Frontal cortex (tissue), 4 donors: Measurements from ENCODE around the gene PDE4B. TPM values are rescaled to one million over a fixed set of nuclear protein-coding genes. Genes with fewer than 3 reads are reported as not detected.

Experiments used
- DNase-seq, 2 donors: peaks; one replicate each; pipeline ENCODE4 v3.0.0; 2012; ENCODE audit warnings: low spot score in 2 of 2
- FAIRE-seq: peaks from 2 replicates; lab custom pipeline; 2012; peaks lifted over from hg19 to GRCh38; lab: Jason Lieb, UNC
- total RNA-seq: library from RNA; depleted of rRNA; stranded (reverse); fragments of >200 nt; gene quantifications from one replicate; pipeline ENCODE4 v1.2.3, GENCODE V29; 2014
- donor health status: control.
- donor health status: control.
- donor health status: control.

Gene PDE4B
- total RNA-seq, 1 donor from 2014 or later = 91.7 TPM

DNA sequence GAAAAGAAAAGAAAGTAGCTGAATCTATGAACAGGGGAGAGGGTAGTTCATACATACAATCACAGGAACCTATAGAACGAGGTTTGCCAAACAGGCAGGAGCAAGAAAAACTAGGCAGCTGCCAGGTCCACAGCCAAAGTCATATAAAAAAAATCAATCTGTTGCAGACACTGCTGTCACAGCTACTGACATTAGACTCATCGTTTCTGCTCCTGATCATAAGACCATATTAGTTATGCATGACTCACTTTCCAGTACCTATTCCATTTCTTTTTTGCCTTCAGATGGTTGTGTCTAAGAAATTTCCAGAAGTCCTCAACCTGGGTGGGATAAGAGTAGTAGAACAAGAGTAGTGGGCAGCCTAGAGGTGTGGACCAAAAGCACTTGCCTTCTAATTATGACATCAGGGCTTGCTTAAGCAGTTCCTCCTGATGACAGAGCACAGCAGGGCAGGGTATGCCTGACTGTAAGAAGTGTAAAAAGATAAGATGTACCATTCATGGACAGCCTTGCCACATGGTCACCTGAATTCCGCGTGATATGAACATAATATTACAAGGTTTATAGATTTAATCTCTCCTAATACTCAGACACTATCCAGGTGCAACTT is 418.0 kb downstream of the PDE4B start:
- no peak for DNase-seq
- no peak for FAIRE-seq

DNA sequence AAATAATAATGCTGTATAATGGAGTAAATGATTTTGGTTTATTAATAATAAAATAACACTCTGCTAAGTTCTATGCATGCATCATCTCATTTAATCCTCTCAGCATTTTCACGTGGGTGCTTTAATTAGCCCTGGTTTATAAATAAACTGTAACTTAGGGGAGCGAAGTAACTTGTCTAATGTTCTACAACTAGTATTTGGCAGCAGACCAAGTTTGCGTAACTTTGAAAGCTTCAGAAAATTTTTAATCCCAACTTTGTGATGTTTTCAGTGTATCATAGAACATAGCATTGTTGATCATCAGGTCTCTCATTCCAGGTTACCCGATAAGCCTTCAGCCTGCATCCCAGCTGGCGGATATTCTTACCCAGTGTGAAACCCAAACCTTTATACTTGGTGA is 418.8 kb downstream of the PDE4B start:
- DNase-seq (no peak), FAIRE-seq (no peak)

DNA sequence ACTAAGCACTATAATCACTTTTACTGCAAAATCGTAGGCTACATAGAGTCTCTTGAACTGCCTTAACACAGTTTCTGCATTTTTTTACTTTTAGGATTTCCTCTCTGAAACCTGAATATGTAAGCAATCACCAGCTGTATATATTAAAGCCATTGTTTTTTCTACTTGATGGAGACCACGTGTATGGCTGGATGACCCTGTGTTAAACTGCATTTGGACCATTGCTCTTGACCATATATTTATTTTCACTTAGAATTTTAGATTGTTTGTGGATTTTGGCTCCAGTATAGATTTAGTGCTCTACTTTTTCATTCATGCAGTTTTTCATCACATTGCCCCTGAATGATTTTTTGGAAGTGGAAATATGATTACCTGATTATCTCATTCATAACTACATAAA is 420.8 kb downstream of the PDE4B start:
- DNase-seq (no peak), FAIRE-seq (no peak)

DNA sequence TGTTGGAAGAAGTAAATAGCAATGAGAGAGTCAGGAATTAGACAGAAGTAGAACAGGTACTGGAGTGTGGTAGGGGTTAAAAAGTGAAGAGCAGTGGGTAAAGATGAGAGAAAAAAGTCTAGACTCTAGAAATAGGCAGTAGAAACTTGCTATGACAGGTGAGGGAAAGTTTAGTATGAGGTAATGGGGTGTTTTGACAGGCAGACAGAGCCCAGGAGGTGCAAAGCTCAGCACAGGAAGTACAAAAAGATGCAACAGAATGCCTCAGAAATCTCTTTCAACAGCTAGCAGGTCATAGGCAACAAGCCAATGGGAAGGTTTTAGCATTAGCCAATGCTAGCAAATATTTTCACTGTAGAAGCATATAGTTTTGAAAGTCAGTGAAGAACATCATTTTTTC is 422.2 kb downstream of the PDE4B start:
- FAIRE-seq (no peak), DNase-seq (no peak)

DNA sequence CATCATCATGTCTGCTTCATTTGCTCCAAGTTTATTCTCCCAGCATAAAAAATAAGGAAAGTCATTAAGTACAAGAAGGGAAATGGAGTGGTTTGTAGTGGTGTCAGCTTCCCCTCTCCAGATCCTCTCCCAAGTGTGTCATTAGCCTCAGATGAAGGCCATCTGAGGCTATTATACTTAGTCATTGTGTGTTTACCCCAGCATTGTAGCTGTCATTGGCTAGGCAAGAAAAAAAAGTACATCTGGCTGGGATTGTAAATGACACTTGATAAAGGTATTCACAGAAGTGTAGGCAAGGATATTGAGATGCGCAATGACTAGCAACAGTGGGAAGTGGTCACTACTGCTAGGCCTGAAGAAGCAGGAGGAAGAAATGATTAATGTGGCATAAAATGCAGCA is 424.3 kb downstream of the PDE4B start:
- DNase-seq (no peak), FAIRE-seq (no peak)

GRCh38 chr1:66217561-66217960 is 424.9 kb downstream of the PDE4B start:
- no peak for DNase-seq
- FAIRE-seq = no peak

GRCh38 chr1:66220477-66220876 is 427.8 kb downstream of the PDE4B start:
- DNase-seq = no peak

DNA sequence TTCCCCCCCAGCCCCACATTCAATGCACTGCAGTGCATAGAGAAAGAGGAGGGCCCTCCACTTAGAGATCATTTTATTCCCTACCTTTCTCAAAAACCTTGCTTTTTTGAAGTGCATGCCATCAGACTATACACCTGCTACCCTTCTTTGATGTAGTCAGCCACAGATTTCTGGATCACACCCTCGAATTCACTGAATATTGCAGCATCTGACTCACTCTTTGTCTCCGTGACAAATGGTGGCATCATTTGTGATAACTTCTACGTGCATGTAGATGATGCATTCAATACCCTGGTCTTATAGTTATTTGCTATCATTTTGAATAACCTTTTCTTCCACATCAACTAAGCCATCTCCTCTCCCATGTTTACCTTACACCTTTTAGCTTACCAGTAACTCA is 431.0 kb downstream of the PDE4B start:
- FAIRE-seq = no peak
- DNase-seq = no peak

More at GRCh38 chr1:66220477-66220876, 427.8 kb downstream of the PDE4B start:
- FAIRE-seq = no peak

DNA sequence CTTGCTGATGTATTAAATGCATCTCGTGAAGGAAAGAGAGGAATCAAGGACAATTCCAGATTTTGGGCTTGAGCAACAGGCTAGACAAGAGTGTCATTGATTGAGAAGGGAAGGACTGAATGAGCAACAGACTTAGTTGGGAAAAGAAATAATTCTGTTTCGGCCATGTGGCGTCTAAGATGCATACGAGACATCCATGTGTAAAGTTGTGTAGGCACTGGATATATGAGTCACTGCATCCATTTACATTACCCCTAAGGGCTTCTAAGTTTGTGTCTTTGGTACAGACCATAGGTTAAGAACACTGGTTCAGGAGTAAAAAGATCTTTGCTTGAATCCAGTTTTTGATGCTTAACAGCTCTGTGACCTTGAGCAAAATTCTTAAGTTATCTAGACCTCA is 434.3 kb downstream of the PDE4B start:
- DNase-seq (no peak), FAIRE-seq (no peak)

DNA sequence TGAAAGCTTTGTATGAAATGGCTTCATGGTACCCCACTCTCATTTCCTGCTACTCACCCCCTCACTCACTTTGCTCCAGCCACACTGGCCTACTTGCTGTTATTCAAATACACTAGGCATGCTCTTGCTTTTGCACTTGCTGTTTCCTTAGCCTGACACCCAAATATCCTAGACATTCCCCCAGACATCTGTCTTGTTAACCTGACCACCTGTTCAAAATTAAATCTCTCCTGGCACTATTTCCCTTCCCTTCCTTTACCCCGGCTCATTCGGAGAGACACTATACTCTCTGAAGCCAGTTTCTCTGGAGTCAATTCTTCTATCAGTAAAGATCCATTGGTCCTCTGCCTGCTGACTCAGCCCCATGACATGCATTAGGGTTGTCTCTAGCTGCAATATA is 435.3 kb downstream of the PDE4B start:
- DNase-seq (no peak), FAIRE-seq (no peak)

DNA sequence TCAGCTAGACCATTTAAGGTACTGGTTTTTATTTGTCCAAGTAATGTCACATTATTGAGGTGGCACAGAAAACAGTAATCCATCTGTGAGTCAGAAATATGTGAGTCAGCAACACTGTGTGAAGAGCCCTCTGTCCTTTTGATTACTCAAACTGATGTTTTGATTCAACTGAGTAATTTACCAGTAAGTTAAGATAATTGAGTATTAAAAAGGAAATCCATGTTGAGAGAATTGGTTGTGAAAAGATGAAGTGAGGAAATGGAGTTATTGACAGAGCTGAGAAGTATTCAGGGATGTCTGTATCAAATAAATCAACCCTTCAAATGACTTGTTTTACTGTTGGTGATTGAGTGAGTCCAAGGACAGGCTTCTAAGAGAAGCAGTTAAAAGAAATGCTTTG is 438.5 kb downstream of the PDE4B start:
- DNase-seq (peak in 1 of 2 donors; percentile 12), FAIRE-seq (peak; percentile 78)

DNA sequence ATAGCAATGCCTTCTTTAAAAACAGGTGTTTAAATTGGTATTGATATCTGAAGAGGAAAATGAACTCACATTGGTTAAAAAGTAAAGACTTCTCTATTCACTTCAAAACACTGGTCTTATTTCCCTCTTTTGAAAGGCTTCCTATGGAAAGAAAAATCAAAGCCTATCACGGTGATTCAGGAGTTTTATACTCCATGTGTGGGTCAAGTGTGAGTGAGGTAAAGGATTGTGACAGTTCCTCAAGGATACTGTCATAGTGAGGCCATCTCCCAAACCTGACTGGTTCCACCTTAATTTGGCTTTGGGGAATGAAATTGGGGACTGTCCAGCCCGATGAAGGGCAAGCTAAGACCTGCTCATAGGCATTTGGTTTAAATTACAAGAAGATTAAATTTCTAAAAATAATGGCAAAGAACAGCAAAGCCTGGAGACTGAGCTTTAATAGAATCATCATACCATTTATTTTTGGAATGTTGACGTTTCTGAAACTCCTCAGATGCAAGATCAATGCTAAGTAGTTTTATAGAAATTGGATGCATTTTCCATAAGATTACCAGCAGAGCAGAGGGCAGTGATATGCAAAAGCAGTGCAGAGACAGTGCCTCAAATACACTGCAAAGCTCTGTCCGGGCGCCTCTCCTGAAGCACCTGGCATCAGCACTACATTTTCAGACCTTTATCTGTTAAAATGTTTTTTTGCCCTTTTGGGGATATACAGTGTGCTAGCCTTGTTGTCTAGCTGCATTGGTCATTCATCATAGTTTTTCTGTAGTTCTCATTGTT is 439.2 kb downstream of the PDE4B start:
- DNase-seq (no peak), FAIRE-seq (no peak)

DNA sequence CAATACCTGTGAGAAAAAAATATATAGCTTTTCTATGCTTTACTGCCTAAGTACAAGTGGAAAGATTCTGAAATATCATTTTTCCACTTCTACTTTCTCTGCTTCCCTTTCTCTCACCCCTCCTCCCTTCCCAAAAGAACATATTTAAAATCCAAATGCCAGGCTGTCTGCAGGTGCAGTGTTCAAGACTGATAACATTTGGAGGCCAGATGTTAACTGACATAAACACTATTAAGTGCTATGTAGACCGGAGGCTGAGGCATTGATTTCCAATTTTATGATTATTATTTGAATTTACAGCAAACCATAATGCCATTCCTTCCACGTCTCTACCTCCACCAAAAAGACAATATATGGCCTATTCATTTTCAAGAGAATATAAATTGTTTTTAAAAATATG is 444.3 kb downstream of the PDE4B start:
- no peak for FAIRE-seq
- no peak for DNase-seq

DNA sequence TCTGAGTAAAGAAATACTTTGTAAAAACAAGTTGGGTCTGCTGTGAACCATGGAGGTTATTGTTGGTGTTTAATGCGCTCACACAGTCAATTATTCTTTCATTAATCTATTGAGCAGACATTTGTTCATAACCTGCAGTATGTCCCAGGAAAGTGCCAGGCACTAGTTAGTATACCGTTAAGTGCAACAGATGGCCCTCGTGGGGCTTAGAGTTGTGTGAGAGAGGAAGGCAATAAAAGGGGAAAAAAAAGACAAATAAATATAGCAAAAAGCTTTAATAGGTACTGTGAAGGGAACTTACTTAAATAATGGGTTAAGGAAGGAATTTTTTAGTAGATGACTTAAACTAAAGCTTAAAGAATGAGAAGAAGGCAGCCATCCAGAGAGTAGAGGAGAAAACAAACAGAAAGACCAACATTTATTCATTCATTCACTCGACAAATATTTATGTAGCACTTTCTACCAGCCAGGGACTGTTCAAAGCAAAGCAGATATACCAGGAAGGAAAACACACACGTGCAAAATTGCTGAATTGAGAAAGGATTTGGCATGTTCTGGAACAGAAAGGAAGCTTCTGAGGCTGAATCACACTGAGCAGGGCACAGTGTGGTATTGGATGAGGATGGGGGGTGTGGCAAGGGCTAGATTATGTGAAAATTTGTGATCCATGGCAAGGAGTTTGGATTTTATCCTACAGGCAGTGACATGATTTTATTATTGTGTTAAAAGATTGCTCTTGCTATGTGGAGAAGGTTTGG is 445.2 kb downstream of the PDE4B start:
- FAIRE-seq (no peak), DNase-seq (no peak)

DNA sequence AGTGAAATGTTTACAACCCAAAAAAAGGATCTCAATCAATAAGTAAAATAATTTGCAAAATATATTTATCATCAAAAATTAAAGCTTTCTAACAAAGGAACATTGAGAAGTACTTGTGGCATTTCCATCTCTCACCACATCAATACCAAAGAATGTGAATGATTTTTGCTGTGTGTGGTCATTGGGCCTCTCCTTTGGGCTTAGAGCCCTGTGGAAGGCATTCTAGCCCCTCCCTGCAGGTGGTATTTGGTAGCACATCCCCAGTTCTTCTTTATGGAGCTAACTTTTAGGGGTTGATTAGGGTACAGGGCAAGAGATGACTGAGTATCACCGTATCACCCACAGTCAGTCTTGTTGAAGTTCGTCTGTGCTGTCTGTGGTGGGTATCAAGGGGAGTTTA is 447.1 kb downstream of the PDE4B start:
- peak; percentile 60 for FAIRE-seq

GRCh38 chr1:66240491-66241484 is 448.1 kb downstream of the PDE4B start:
- FAIRE-seq (no peak), DNase-seq (no peak)

More for the DNA sequence above, 447.1 kb downstream of the PDE4B start:
- DNase-seq = no peak

DNA sequence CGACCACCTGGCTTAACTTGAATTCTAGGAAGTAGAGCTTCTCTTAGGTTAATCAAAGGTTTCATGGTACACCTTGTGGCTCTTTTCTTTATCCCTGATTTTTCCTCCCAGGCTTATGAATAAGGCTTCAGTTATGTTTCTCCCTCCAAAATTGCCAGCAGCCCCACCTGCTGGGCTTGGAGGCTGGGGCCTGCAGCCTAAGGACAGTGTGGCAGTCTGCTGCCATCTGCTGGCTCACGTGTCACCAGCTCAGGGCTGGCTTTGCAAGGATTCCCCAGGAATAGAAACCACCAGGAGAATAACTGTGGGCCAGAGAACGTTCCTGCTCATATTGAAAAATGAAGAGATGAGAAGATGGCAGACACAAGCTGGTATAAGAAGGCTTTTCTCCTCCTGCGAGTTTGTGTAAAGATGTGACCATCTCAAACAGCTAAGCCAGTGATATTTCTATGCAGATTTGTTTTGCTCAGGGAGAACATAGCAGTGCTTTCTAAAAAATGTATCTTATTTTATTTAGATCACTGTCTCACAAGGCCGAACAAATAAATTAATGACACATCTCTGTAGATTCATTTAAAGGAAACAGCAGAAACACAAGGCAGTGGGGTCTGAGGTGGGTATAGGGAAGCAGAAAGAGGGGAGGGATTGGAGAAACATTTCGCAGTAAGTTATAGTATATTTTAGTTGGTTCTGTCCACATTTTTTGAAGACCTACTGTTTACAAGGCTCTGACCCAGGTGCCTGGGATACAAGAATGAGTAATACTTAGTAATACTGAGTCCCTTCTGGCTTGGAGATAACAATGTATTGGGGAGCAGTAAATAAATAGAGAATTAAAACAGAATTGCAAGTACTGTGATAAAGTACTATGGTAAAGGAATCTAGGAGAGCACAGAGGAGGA is 450.2 kb downstream of the PDE4B start:
- peak; percentile 13 to 36 for DNase-seq
- FAIRE-seq = peak; percentile 53

GRCh38 chr1:66243548-66244130 is 450.9 kb downstream of the PDE4B start:
- FAIRE-seq (no peak), DNase-seq (no peak)
